Activated T-cell treated with anti-CD3 and anti-CD28 coated beads, Interleukin-2, amount 50 U/mL, for 72 hours (primary cell): Measurements from ENCODE around the gene VPS26A. TPM values are rescaled to one million over a fixed set of nuclear protein-coding genes. Genes with fewer than 3 reads are reported as not detected.

Source experiments
- ATAC-seq, 2 donors: fragments of 150-1000 bp; cut with Tn5 transposase; replicated peaks in 1 of 2; 2 replicates each; pipeline ENCODE4 v1.10.0; 2021; ENCODE audit warnings: moderate library complexity in 2 of 2, mild to moderate bottlenecking in 1 of 2
- DNase-seq, 2 donors: peaks; one replicate each; pipeline ENCODE4 v3.0.0; 2021 to 2022; ENCODE audit warnings: mixed read lengths in 1 of 2
- H3K27ac Mint-ChIP-seq: one replicate; pipeline ENCODE4 v1.8.0; 2022; ENCODE audit warnings: mild to moderate bottlenecking, moderate library complexity, mixed read lengths
- H3K27me3 Mint-ChIP-seq: one replicate; pipeline ENCODE4 v1.8.0; 2022; ENCODE audit warnings: low read depth, mixed read lengths
- H3K36me3 Mint-ChIP-seq, 2 donors: one replicate each; pipeline ENCODE4 v1.8.0; 2022; ENCODE audit warnings: mixed read lengths in 2 of 2, mild to moderate bottlenecking in 1 of 2; ENCODE audit not compliant: insufficient read depth in 2 of 2
- H3K4me1 Mint-ChIP-seq: one replicate; pipeline ENCODE4 v1.8.0; 2022; ENCODE audit warnings: low read depth, mixed read lengths
- H3K4me3 Mint-ChIP-seq, 2 donors: one replicate each; pipeline ENCODE4 v1.8.0; 2022; ENCODE audit warnings: mild to moderate bottlenecking in 2 of 2, mixed read lengths in 2 of 2, moderate library complexity in 2 of 2
- H3K9me3 Mint-ChIP-seq, 2 donors: one replicate each; pipeline ENCODE4 v1.8.0; 2022; ENCODE audit warnings: mixed read lengths in 2 of 2
- total RNA-seq, 2 donors: library from RNA; stranded (reverse); gene quantifications; one replicate each; pipeline ENCODE4 v1.2.3, GENCODE V29; 2022

VPS26A gene
- total RNA-seq, 2 donors from 2014 or later = 39.0 to 39.1 TPM

DNA sequence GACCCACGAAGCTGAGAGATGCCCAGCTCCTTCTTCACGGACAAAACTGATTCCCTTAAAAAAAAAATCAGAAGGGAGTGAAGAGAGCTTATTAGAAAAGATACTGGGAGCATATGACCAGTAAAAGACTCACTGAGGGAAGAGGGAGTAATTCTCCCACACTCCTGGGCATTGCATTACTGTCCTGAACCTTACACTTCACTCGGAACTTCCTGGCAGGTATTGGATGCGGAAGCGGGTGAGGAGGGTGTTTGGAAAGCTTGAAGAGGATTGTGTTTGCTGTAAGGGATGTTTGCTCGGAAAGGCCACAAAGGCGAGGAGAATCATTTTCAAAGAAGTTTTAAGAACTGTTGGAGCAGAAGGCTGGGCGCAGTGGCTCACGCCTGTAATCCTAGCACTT lies 96.5 kb downstream of the VPS26A start:
- H3K4me1 Mint-ChIP-seq = peaks cover 39% of the 10 kb centered on the region
- H3K36me3 Mint-ChIP-seq = no peaks in the 10 kb centered on the region
- DNase-seq = no peak
- peaks cover 8% of the 10 kb centered on the region for H3K27me3 Mint-ChIP-seq
- no peak overlapping the region for H3K4me3 Mint-ChIP-seq
- no peaks in the 10 kb centered on the region for H3K9me3 Mint-ChIP-seq
- no peak overlapping the region for H3K27ac Mint-ChIP-seq
- ATAC-seq = no peak

Other genes with a start within 250 kb of the VPS26A start
- 10 to 100 TPM; 61.8 to 62.8 TPM for gene DDX50, start 222.9 kb upstream of the VPS26A start, total RNA-seq
- 100 to 1,000 TPM; 138 to 148 TPM for gene DDX21, start 168.0 kb upstream of the VPS26A start, total RNA-seq
- 10 to 100 TPM; 16.3 to 17.5 TPM for gene KIFBP, start 135.4 kb upstream of the VPS26A start, total RNA-seq
- 100 to 1,000 TPM; 439 to 902 TPM for gene SRGN, start 36.1 kb upstream of the VPS26A start, total RNA-seq
- 10 to 100 TPM; 65.2 to 67.5 TPM for gene SUPV3L1, start 56.1 kb downstream of the VPS26A start, total RNA-seq
- 1 to 10 TPM in 1 of 2 donors, under 1 TPM in 1; 0.62 to 1.6 TPM for gene HKDC1, start 96.2 kb downstream of the VPS26A start, total RNA-seq
- 100 to 1,000 TPM; 143 to 149 TPM for gene HK1, start 154.3 kb downstream of the VPS26A start, total RNA-seq